Keratinocyte (primary cell): ENCODE results near the gene GPRC5B. TPM values are rescaled to one million over a fixed set of nuclear protein-coding genes. Genes with fewer than 3 reads are reported as not detected.

ENCODE experiments used
- DNase-seq: peaks from one replicate; pipeline ENCODE4 v3.0.0-alpha.2; 2011; ENCODE audit warnings: low read depth, missing footprints, low spot score
- FAIRE-seq: peaks from 2 replicates; lab custom pipeline; 2011; peaks lifted over from hg19 to GRCh38; lab: Jason Lieb, UNC
- H2AFZ ChIP-seq: 2 replicates; pipeline ENCODE4 v1.6.0; 2012; ENCODE audit warnings: low read length, control low read depth, inconsistent platforms; ENCODE audit not compliant: control insufficient read depth
- H3K27ac ChIP-seq: 2 replicates; pipeline ENCODE4 v1.5.1; 2011; ENCODE audit warnings: low read length; ENCODE audit not compliant: control insufficient read depth, insufficient read depth
- H3K27me3 ChIP-seq: 3 replicates; pipeline ENCODE4 v1.6.0; 2011; ENCODE audit warnings: low read length; ENCODE audit not compliant: control insufficient read depth, insufficient read depth; ENCODE audit errors: extremely low read depth
- H3K36me3 ChIP-seq, 2 experiments: 2 replicates in 1 of 2; 3 replicates in 1 of 2; pipeline ENCODE4 v1.5.1; 2011; ENCODE audit warnings: low read length in 2 of 2, mild to moderate bottlenecking in 1 of 2; ENCODE audit not compliant: control insufficient read depth in 2 of 2, insufficient read depth in 2 of 2; ENCODE audit errors: extremely low read depth in 1 of 2
- H3K4me1 ChIP-seq: 3 replicates; pipeline ENCODE4 v1.5.1; 2011; ENCODE audit warnings: low read length; ENCODE audit not compliant: control insufficient read depth, insufficient read depth; ENCODE audit errors: extremely low read depth
- H3K4me2 ChIP-seq: 3 replicates; pipeline ENCODE4 v1.6.0; 2011; ENCODE audit warnings: low read depth, low read length; ENCODE audit not compliant: control insufficient read depth, insufficient read depth; ENCODE audit errors: extremely low read depth
- H3K4me3 ChIP-seq, 3 experiments: fragments of 200-600 bp in 1 of 3; sonication (generic) in 1 of 3; 2 replicates in 2 of 3; 3 replicates in 1 of 3; pipeline ENCODE4 v1.5.1; 2011 to 2016; ENCODE audit warnings: low read length in 3 of 3, mild to moderate bottlenecking in 3 of 3, control low read depth in 2 of 3, inconsistent platforms in 1 of 3, low read depth in 1 of 3, mixed read lengths in 1 of 3, mixed run types in 1 of 3, moderate library complexity in 1 of 3; ENCODE audit not compliant: control insufficient read depth in 2 of 3, insufficient read depth in 2 of 3; ENCODE audit errors: extremely low read depth in 1 of 3
- H3K79me2 ChIP-seq: 2 replicates; pipeline ENCODE4 v1.6.0; 2012; ENCODE audit warnings: low read length; ENCODE audit not compliant: control insufficient read depth, insufficient read depth
- H3K9ac ChIP-seq: 3 replicates; pipeline ENCODE4 v1.6.0; 2011; ENCODE audit warnings: low read length; ENCODE audit not compliant: control insufficient read depth, insufficient read depth; ENCODE audit errors: extremely low read depth
- H3K9me1 ChIP-seq: 3 replicates; pipeline ENCODE4 v1.6.0; 2011; ENCODE audit warnings: low read length; ENCODE audit not compliant: control insufficient read depth, insufficient read depth; ENCODE audit errors: extremely low read depth
- H3K9me3 ChIP-seq: 2 replicates; pipeline ENCODE4 v1.5.1; 2012; ENCODE audit warnings: low read depth, low read length; ENCODE audit not compliant: control insufficient read depth
- H4K20me1 ChIP-seq: 3 replicates; pipeline ENCODE4 v1.6.0; 2011; ENCODE audit warnings: low read length; ENCODE audit not compliant: control insufficient read depth, insufficient read depth; ENCODE audit errors: extremely low read depth
- CTCF ChIP-seq, 3 experiments: IDR thresholded peaks in 1 of 3; conservative IDR thresholded peaks in 1 of 3; optimal IDR thresholded peaks in 1 of 3; 2 replicates in 2 of 3; 3 replicates in 1 of 3; pipeline versions ENCODE3 to v1.5.1; 2011; ENCODE audit warnings: low read length in 3 of 3, mild to moderate bottlenecking in 3 of 3, moderate library complexity in 2 of 3, control low read depth in 1 of 3, inconsistent platforms in 1 of 3; ENCODE audit not compliant: insufficient read depth in 2 of 3; ENCODE audit errors: extremely low read depth in 1 of 3
- EZH2 ChIP-seq: IDR thresholded peaks from one replicate; pipeline ENCODE4 v1.6.1; 2012; ENCODE audit warnings: inconsistent platforms, mild to moderate bottlenecking, low read length, moderate library complexity
- dilution Hi-C: fragments of 300-500 bp; cut with MboI; formaldehyde crosslinking; loops from one replicate; pipeline ENCODE4 v1.7.0; 2020; ENCODE audit warnings: low sequenced_read_pairs; ENCODE audit not compliant: extremely low pct_ligation_motif_present
- polyA plus RNA-seq, 5 experiments: library from polyadenylated mRNA; depleted of rRNA in 3 of 5; stranded (reverse) in 3 of 5; stranded (forward) in 1 of 5; unstranded in 1 of 5; fragments of >200 nt; gene quantifications; 1 replicate in 1 of 5; 2 replicates in 3 of 5; 3 replicates in 1 of 5; pipeline versions ENCODE4 v1.2.1 to v1.2.3, GENCODE V29; 2011 to 2012; ENCODE audit warnings: missing spikeins in 2 of 5, low read depth in 1 of 5, low replicate concordance in 1 of 5

Gene GPRC5B
- polyA plus RNA-seq, 1 donor (not counting 4 experiments of a cell fraction or from before 2014, with no cell fraction given): 0.03 TPM

- no peak overlapping the region for H3K4me2 ChIP-seq
- no peaks in the 10 kb centered on the region for H3K27me3 ChIP-seq
- H3K27ac ChIP-seq: no peak overlapping the region
- FAIRE-seq: no peak
- H3K4me1 ChIP-seq: no peaks in the 10 kb centered on the region
- TF ChIP-seq CTCF (optimal IDR thresholded peaks at IDR 0.05 in 1 of 3, IDR thresholded peaks at IDR 0.05 in 1 of 3, conservative IDR thresholded peaks at IDR 0.05 in 1 of 3; ENCODE audit: extremely low read depth in 1 of 3, insufficient read depth in 2 of 3, low read length in 3 of 3) (no peak), EZH2 (no peak)
- DNase-seq: no peak
- no peaks in the 10 kb centered on the region for H3K36me3 ChIP-seq
- no peaks in the 10 kb centered on the region for H4K20me1 ChIP-seq
- H3K4me3 ChIP-seq: no peak overlapping the region
- dilution Hi-C loops: no loop called here
- no peaks in the 10 kb centered on the region for H3K79me2 ChIP-seq
- no peak overlapping the region for H2AFZ ChIP-seq
- no peak overlapping the region for H3K9ac ChIP-seq
- H3K9me1 ChIP-seq: no peaks in the 10 kb centered on the region
- H3K9me3 ChIP-seq: no peaks in the 10 kb centered on the region
Observed at GRCh38 chr16:19837984-19838707, 46.5 kb downstream of the GPRC5B start.

- no peaks in the 10 kb centered on the region for H3K9me1 ChIP-seq
- H3K9ac ChIP-seq: no peak overlapping the region
- no peaks in the 10 kb centered on the region for H3K36me3 ChIP-seq
- H3K79me2 ChIP-seq: no peaks in the 10 kb centered on the region
- H3K4me1 ChIP-seq: no peaks in the 10 kb centered on the region
- no peak overlapping the region for H3K27ac ChIP-seq
- H3K27me3 ChIP-seq: no peaks in the 10 kb centered on the region
- no peak for DNase-seq
- TF ChIP-seq CTCF (optimal IDR thresholded peaks at IDR 0.05 in 1 of 3, IDR thresholded peaks at IDR 0.05 in 1 of 3, conservative IDR thresholded peaks at IDR 0.05 in 1 of 3; ENCODE audit: extremely low read depth in 1 of 3, insufficient read depth in 2 of 3, low read length in 3 of 3) (no peak), EZH2 (no peak)
- H2AFZ ChIP-seq: no peak overlapping the region
- dilution Hi-C loops: no loop called here
- no peak overlapping the region for H3K4me2 ChIP-seq
- H3K9me3 ChIP-seq: no peaks in the 10 kb centered on the region
- no peaks in the 10 kb centered on the region for H4K20me1 ChIP-seq
- no peak overlapping the region for H3K4me3 ChIP-seq
- no peak for FAIRE-seq
Observed at GRCh38 chr16:19837331-19837980, 47.2 kb downstream of the GPRC5B start.
